Measurements from ENCODE around the gene HINT1.

Gene HINT1

DNA sequence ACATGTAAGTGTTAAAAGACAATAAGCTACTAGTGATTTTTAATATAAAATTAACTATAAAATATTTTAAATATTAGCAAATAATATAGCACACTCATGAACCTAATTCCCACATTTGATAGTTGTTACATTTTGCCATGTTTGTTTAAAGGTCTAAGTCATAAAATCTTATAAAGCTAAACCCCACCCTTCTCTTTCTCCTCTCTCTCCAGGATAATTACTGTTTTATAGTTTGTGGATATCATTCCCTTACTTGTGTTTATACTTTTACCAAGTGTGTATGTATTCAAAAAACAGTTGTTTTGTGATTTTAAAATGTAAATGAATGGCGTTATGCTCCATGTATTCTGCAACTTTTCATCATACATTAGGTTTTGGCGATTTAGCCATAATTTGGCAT lies 39.9 kb upstream of the HINT1 start:
- Histone ChIP-seq H3K79me2 (ENCODE audit: low read length) (no peaks in the 10 kb centered on the region), H3F3A (ENCODE audit: insufficient read depth, low read length) (no peaks in the 10 kb centered on the region), H3K4me2 (ENCODE audit: low read depth, low read length) (no peak overlapping the region), H3K36me3 (replicated peaks; ENCODE audit: insufficient read depth, low read length) (no peaks in the 10 kb centered on the region), H3K4me1 (ENCODE audit: low read length) (no peaks in the 10 kb centered on the region), H3K9me3 (replicated peaks; ENCODE audit: insufficient read depth, low read length) (no peaks in the 10 kb centered on the region), H2AFZ (ENCODE audit: low read length) (no peak overlapping the region), H3K27me3 (replicated peaks; ENCODE audit: insufficient read depth, low read length) (no peaks in the 10 kb centered on the region), H4K20me1 (ENCODE audit: insufficient read depth, low read length) (no peaks in the 10 kb centered on the region), H3K9me2 (replicated peaks; ENCODE audit: insufficient read depth, low read length) (no peaks in the 10 kb centered on the region), H3K9ac (ENCODE audit: low read length) (no peak overlapping the region), H3K4me3 (ENCODE audit: low read length) (no peak overlapping the region), H3K27ac (ENCODE audit: low read length) (no peak overlapping the region)
- DNase-seq, result no peak
- no peak for TF ChIP-seq EZH2 (optimal IDR thresholded peaks at IDR 0.05; ENCODE audit: low read depth, low read length)
- TF ChIP-seq, protein P1, sequence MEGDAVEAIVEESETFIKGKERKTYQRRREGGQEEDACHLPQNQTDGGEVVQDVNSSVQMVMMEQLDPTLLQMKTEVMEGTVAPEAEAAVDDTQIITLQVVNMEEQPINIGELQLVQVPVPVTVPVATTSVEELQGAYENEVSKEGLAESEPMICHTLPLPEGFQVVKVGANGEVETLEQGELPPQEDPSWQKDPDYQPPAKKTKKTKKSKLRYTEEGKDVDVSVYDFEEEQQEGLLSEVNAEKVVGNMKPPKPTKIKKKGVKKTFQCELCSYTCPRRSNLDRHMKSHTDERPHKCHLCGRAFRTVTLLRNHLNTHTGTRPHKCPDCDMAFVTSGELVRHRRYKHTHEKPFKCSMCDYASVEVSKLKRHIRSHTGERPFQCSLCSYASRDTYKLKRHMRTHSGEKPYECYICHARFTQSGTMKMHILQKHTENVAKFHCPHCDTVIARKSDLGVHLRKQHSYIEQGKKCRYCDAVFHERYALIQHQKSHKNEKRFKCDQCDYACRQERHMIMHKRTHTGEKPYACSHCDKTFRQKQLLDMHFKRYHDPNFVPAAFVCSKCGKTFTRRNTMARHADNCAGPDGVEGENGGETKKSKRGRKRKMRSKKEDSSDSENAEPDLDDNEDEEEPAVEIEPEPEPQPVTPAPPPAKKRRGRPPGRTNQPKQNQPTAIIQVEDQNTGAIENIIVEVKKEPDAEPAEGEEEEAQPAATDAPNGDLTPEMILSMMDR (IDR thresholded peaks at IDR 0.05; ENCODE audit: low read length), result no peak

DNA sequence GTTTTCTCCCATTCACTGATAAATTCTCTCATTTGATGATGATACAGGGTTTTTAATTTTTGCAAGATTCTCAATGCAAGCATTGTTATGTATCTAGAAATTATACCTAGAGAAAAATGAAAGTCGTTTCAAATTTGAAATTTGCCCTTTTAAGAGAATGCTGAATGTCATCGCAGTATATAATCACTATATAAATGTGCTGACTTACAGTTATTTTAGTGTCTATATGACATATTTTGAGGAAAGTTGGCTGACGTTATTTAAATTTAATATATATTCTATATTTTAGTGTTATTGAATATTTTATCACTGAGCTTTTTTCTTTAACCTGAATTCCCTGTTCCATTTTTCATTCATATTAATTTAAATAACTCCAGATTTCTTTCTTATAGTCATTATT lies 35.5 kb upstream of the HINT1 start:
- no peaks in the 10 kb centered on the region for H3K4me1 ChIP-seq (ENCODE audit: low read length)
- no peak overlapping the region for H3K4me3 ChIP-seq (ENCODE audit: low read length)
- H3K9me2 ChIP-seq (replicated peaks; ENCODE audit: insufficient read depth, low read length), result no peaks in the 10 kb centered on the region
- no peaks in the 10 kb centered on the region for H4K20me1 ChIP-seq (ENCODE audit: insufficient read depth, low read length)
- H3K27ac ChIP-seq (ENCODE audit: low read length), result no peak overlapping the region
- H3K9me3 ChIP-seq (replicated peaks; ENCODE audit: insufficient read depth, low read length), result no peaks in the 10 kb centered on the region
- no peak for DNase-seq
- H3K9ac ChIP-seq (ENCODE audit: low read length), result no peak overlapping the region
- no peaks in the 10 kb centered on the region for H3F3A ChIP-seq (ENCODE audit: insufficient read depth, low read length)
- H3K4me2 ChIP-seq (ENCODE audit: low read depth, low read length), result no peak overlapping the region
- H2AFZ ChIP-seq (ENCODE audit: low read length), result no peak overlapping the region
- no peaks in the 10 kb centered on the region for H3K27me3 ChIP-seq (replicated peaks; ENCODE audit: insufficient read depth, low read length)
- H3K79me2 ChIP-seq (ENCODE audit: low read length), result no peaks in the 10 kb centered on the region
- no peaks in the 10 kb centered on the region for H3K36me3 ChIP-seq (replicated peaks; ENCODE audit: insufficient read depth, low read length)
- TF ChIP-seq, protein P1 (IDR thresholded peaks at IDR 0.05; ENCODE audit: low read length), result no peak
- TF ChIP-seq EZH2phosphoT487 (IDR thresholded peaks at IDR 0.05; ENCODE audit: low read length), result no peak
- no peak for TF ChIP-seq EZH2 (optimal IDR thresholded peaks at IDR 0.05; ENCODE audit: low read depth, low read length)

DNA sequence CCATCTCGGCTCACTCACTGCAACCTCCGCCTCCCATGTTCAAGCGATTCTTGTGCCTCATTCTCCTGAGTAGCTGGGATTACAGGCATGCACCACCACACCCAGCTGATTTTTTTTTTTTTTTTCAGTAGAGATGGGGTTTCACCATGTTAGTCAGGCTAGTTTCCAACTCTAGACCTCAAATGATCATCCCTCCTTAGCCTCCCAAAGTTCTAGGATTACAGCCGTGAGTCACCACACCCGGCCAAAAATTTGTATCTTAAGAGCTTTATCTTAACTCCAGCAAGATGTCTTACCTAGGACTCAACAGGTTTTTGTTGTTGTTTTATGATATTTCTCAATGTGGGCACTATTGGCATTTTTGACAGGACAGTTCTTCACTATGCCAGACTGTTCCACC lies 33.6 kb upstream of the HINT1 start:
- H3K4me1 ChIP-seq (ENCODE audit: low read length), result no peaks in the 10 kb centered on the region
- TF ChIP-seq, protein P1 (IDR thresholded peaks at IDR 0.05; ENCODE audit: low read length), result no peak
- TF ChIP-seq EZH2phosphoT487 (IDR thresholded peaks at IDR 0.05; ENCODE audit: low read length), result no peak
- TF ChIP-seq EZH2 (optimal IDR thresholded peaks at IDR 0.05; ENCODE audit: low read depth, low read length), result no peak
- no peak overlapping the region for H3K4me2 ChIP-seq (ENCODE audit: low read depth, low read length)
- no peaks in the 10 kb centered on the region for H3K9me3 ChIP-seq (replicated peaks; ENCODE audit: insufficient read depth, low read length)
- no peak overlapping the region for H3K9ac ChIP-seq (ENCODE audit: low read length)
- H2AFZ ChIP-seq (ENCODE audit: low read length), result no peak overlapping the region
- H3K27me3 ChIP-seq (replicated peaks; ENCODE audit: insufficient read depth, low read length), result no peaks in the 10 kb centered on the region
- H3K36me3 ChIP-seq (replicated peaks; ENCODE audit: insufficient read depth, low read length), result no peaks in the 10 kb centered on the region
- H3K79me2 ChIP-seq (ENCODE audit: low read length), result no peaks in the 10 kb centered on the region
- H3K4me3 ChIP-seq (ENCODE audit: low read length), result no peak overlapping the region
- H3K9me2 ChIP-seq (replicated peaks; ENCODE audit: insufficient read depth, low read length), result no peaks in the 10 kb centered on the region
- no peaks in the 10 kb centered on the region for H4K20me1 ChIP-seq (ENCODE audit: insufficient read depth, low read length)
- H3F3A ChIP-seq (ENCODE audit: insufficient read depth, low read length), result no peaks in the 10 kb centered on the region
- DNase-seq, result no peak
- H3K27ac ChIP-seq (ENCODE audit: low read length), result no peak overlapping the region
